ENCODE results near the gene TBCK.

GRCh38 chr4:106336618-106337017 lies 20.6 kb upstream of the TBCK start:
- TF ChIP-seq POLR2A (IDR thresholded peaks at IDR 0.05; ENCODE audit: low read depth, low read length) (no peak), TAF1 (IDR thresholded peaks at IDR 0.05; ENCODE audit: borderline replicate concordance, low read depth, low read length) (no peak), POLR2AphosphoS5 (IDR thresholded peaks at IDR 0.05; ENCODE audit: low read depth, low read length) (no peak)
